Measurements from ENCODE around the gene DHRS9. TPM values are rescaled to one million over a fixed set of nuclear protein-coding genes. Genes with fewer than 3 reads are reported as not detected.

Gene DHRS9
- total and polyA plus RNA-seq, 9 of the 15 experiments (the other 6 are each of a cell fraction or from before 2014, with no cell fraction given) = 0.27 to 1.7 (median 0.69) TPM

DNA sequence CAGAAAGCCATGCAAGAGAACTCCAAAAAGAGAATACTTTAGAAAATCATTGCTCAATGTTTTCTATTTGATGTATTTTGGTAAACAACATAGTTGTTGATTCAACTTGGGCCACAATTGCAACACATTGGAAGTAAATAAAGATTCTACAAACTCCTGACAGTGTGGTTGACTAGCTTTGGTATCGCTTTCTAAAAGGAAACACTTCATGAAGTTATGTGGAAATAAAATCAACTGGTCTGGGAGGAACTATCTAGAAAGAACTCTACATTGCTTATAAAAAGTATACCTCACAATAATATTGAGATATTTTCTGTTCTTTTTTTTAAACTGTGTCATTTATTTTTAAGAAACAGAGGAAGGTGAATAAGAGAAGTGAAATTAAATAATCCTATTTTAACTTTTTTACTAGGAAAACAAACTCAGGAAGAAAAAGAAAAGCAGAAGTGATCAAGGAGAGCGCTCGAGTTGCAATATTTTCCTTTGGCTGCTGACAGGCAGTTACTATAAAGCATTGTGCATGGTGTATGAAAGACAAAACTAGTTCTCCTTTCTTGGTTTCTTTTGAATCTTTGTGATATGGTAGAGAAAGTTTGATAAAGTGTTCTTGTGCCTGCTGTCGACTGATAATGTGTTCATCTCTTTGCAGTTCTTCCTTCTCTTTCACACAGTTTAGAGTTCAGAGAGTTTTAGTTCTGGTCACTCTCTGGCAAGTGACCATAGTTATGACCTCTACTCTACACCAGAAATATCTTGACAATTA lies 3.0 kb downstream of the DHRS9 start (continued):
- TF ChIP-seq, protein P1, sequence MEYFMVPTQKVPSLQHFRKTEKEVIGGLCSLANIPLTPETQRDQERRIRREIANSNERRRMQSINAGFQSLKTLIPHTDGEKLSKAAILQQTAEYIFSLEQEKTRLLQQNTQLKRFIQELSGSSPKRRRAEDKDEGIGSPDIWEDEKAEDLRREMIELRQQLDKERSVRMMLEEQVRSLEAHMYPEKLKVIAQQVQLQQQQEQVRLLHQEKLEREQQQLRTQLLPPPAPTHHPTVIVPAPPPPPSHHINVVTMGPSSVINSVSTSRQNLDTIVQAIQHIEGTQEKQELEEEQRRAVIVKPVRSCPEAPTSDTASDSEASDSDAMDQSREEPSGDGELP (CRISPR knock-in tag; IDR thresholded peaks at IDR 0.05; ENCODE audit: borderline replicate concordance) = no peak
- TF ChIP-seq CEBPG (CRISPR knock-in tag; IDR thresholded peaks at IDR 0.05) (no peak), CEBPG (tag; conservative IDR thresholded peaks at IDR 0.05 in 1 of 2, IDR thresholded peaks at IDR 0.05 in 1 of 2) (peak; percentile 52 to 60; a peak in 3 of 4 replicates), HCFC1 (IDR thresholded peaks at IDR 0.05; ENCODE audit: low read depth, low read length) (no peak), RUNX1 (IDR thresholded peaks at IDR 0.05; ENCODE audit: low read depth) (no peak), CHD4 (IDR thresholded peaks at IDR 0.05; ENCODE audit: insufficient read depth, insufficient replicate concordance, low read depth, low read length, poor library complexity, severe bottlenecking) (no peak), CBFA2T2 (conservative IDR thresholded peaks at IDR 0.05) (peak; percentile 77), BRCA1 (IDR thresholded peaks at IDR 0.05) (no peak), BRCA1 (CRISPR knock-in tag; IDR thresholded peaks at IDR 0.05) (no peak), ZNF76 (CRISPR knock-in tag; IDR thresholded peaks at IDR 0.05; ENCODE audit: borderline replicate concordance) (no peak), ZNF512 (tag; IDR thresholded peaks at IDR 0.05) (no peak), RAD21 (CRISPR knock-in tag; conservative IDR thresholded peaks at IDR 0.05 in 1 of 2, IDR thresholded peaks at IDR 0.05 in 1 of 2) (peak in 1 of 2 experiments; percentile 38; a peak in 2 of 4 replicates), SAP30 (IDR thresholded peaks at IDR 0.05; ENCODE audit: borderline replicate concordance, insufficient read depth, low read depth, low read length, poor library complexity, severe bottlenecking) (no peak), MEIS2 (IDR thresholded peaks at IDR 0.05; ENCODE audit: partially characterized antibody) (peak; percentile 89), HOXB6 (CRISPR knock-in tag; IDR thresholded peaks at IDR 0.05; ENCODE audit: borderline replicate concordance) (no peak), ZNF217 (CRISPR knock-in tag; IDR thresholded peaks at IDR 0.05) (no peak), NRF1 (conservative IDR thresholded peaks at IDR 0.05 in 1 of 2, IDR thresholded peaks at IDR 0.05 in 1 of 2) (peak in 1 of 2 experiments; percentile 27; a peak in 2 of 4 replicates), SP1 (CRISPR knock-in tag; IDR thresholded peaks at IDR 0.05) (no peak), CREBBP (IDR thresholded peaks at IDR 0.05; ENCODE audit: low read depth, low read length) (no peak)
- TF ChIP-seq, protein P2, sequence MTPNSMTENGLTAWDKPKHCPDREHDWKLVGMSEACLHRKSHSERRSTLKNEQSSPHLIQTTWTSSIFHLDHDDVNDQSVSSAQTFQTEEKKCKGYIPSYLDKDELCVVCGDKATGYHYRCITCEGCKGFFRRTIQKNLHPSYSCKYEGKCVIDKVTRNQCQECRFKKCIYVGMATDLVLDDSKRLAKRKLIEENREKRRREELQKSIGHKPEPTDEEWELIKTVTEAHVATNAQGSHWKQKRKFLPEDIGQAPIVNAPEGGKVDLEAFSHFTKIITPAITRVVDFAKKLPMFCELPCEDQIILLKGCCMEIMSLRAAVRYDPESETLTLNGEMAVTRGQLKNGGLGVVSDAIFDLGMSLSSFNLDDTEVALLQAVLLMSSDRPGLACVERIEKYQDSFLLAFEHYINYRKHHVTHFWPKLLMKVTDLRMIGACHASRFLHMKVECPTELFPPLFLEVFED (CRISPR knock-in tag; conservative IDR thresholded peaks at IDR 0.05) = no peak
- TF ChIP-seq, protein P3, sequence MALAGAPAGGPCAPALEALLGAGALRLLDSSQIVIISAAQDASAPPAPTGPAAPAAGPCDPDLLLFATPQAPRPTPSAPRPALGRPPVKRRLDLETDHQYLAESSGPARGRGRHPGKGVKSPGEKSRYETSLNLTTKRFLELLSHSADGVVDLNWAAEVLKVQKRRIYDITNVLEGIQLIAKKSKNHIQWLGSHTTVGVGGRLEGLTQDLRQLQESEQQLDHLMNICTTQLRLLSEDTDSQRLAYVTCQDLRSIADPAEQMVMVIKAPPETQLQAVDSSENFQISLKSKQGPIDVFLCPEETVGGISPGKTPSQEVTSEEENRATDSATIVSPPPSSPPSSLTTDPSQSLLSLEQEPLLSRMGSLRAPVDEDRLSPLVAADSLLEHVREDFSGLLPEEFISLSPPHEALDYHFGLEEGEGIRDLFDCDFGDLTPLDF (CRISPR knock-in tag; IDR thresholded peaks at IDR 0.05) = no peak
